ENCODE results near the gene R3HDM2.
A peak's percentile ranks its signal among the peaks of the same experiment; 100 is the strongest.

The R3HDM2 gene

DNA sequence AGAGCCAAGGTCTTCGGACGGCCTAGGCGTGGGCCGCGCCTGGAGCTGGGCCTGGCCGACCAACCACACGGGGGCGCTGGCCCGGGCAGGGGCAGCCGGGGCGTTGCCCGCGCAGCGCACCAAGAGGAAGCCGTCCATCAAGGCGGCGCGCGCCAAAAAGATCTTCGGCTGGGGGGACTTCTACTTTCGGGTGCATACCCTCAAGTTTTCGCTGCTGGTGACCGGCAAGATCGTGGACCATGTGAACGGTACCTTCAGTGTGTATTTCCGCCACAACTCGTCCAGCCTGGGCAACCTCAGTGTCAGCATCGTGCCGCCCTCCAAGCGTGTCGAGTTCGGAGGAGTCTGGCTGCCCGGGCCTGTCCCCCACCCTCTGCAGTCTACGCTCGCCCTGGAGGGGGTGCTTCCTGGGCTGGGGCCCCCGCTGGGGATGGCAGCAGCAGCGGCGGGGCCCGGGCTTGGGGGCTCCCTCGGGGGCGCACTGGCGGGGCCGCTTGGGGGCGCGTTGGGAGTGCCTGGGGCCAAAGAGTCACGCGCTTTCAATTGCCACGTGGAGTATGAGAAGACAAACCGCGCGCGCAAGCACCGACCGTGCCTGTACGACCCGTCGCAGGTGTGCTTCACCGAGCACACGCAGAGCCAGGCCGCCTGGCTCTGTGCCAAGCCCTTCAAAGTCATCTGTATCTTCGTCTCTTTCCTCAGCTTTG is 205.7 kb downstream of the R3HDM2 start:
- DNase-seq: no peak

DNA sequence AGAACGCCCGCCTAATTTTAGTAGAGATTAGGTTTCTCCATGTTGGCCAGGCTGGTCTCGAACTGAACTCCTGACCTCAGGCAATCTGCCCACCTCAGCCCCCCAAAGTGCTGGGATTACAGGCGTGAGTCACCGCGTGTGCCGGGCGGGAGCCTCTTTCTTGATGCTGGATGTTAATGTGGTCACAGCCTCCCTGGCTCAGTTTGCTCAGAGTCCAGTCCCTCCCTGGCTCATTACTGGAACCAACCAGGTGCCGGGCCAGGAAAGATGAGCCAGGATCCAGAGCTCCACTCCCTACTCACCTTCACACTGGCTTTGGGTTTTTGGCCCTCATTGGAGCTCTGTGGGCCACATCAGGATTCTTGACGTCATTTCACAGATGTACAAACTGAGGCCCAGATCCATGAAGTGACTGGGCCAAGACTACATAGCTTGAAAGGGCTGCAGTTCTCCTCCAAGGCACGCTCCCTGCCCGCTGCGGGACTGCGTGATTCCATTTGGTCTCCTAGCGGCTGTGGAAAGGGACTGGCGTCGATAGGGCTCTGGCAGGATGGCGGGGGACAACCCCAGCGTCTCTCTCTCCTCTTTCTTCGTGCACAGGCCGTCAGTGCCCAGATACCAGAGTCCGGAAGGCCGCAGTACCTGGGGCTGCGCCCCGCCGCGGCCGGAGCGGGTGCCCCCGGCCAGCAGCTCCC is 206.4 kb downstream of the R3HDM2 start:
- no peak for DNase-seq

DNA sequence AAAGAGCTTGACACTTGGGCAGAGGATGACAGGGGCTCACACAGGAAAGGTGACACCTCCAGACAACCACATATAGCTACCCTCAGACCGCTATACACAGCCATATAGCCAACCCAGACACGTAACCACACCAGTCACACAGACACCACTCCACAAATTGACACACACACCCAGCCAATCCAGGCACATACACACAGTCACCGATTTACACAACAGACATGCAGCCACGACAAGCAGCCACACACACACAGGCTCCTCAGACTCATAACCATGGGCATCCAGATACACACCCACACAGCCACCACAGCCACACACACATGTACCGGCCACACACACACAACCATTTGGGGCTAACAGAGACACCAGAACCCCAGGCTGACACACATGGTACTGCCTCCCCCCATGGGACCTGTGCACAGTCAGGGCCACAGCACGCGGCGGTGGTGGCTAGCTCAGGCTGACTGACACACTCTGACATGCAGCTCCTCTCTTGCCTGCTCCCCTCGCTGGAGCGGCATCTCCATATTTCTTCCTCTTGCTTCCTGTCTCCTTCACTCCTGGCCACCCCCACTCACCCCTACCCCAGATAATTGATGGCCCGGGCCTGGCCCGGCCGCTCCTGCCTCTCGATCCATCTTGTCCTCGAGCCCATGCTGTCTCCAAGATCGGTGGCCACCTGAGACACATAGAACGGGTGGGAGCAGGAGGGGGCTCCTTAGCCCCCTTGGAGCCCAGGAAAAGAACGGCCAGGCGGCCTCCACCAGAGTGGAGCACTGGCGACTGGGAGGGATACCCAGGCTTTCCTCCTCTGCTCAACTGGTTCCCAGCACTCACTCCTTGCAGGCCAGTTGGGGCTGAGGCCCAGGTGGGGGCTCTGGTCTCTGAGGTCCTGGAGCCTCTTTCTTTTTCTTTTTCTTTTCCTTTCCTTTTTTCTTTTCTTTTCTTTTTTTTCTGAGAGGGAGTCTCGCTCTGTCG is 207.4 kb downstream of the R3HDM2 start:
- no peak for DNase-seq

GRCh38 chr12:57222286-57223190 is 208.3 kb downstream of the R3HDM2 start:
- DNase-seq: no peak

GRCh38 chr12:57221169-57221917 is 209.5 kb downstream of the R3HDM2 start:
- DNase-seq: no peak

DNA sequence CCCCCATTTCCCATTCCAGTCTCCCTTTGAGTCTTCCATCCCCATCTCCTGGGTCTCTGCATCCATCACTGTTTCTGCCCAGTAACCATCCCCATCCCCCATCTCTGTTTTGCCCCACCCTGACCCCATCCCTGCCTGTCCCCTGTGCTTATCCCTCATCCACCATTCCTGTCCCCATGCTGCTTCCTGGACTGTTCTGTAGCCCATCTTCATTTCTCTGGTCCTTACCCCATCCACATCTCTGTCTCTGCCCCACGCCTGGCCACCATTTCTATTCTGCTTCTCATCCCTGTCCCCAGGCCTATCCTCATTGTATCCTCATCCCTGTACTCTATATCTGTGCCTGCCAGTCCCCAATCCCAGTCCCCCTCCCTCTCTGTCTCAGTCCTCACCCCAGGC is 210.1 kb downstream of the R3HDM2 start:
- no peak for DNase-seq

DNA sequence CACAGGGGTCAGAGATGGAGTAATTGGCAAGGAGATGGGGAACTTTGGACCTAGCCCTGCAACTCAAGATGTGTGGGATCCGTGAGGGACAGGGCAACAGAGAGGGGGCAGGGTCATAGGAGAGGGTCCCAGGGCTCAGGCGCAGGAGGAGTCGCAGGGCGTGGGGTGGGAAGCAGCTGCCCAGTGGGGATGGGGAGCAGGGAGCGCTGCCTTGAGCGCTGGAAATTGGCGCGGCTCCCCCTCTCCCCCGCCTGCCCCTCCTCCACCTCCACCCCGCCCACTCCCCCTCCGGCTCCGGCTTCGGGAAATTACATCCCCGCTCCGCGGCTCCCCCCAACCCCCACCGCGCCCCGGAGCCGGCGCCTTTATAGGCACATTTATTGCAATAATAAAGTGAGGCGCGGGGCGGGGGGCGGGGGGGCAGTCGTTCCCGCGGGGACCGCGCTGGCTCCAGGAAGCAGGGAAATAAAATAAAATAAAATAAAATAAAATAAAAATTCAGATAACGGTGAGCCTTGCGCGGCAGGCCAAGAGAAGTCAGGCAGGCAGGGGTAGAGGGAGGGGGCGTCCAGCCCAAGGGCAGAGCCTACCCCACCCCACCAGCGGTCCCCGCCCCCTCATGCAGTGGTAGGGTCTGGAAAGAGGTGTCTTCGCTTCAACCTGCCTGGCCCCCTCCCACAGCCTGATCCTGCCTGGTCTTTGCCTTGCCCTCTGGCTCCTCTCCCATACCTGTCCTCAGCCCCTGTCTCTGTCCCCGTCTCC is 210.7 kb downstream of the R3HDM2 start:
- DNase-seq: no peak

DNA sequence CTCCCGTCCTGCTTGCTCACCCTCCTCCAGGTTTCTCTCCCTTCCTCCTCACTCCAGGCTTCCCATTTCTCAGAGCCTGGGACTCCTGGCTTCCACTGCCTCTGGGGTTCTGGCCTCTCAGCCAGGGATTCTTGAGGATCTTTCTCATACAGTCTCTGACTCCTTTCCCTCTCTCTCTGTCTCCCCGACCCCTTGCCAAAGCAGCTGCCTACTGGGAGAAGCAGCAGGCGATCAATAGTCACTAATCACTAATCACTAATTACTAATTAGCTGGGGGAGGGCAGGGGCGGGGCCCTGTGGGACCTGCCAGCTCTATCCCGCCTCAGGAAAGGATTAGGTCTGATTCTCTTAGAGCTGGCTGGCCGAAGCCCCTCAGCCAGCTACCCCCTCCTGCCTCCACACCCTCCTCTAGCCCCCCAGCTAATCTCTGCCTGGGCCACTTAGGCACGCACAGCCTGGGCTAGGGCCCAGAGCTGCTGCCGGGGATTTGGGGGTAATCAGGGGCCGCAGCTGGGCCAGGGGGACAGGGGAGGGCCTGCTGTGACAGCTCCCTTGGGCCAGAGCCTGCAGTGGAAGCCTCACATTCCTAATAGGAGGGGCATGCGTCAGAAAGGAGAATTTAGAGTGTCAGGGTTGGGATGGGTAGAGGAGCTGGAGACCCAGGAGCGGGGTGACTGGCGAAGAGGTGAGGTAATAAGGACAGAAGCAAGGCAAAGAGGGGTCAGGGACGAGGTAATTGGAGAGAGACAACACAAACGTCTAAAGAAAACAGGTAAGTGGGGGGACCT is 211.4 kb downstream of the R3HDM2 start:
- no peak for DNase-seq

- DNase-seq: no peak
Observed at GRCh38 chr12:57218030-57218853, 212.6 kb downstream of the R3HDM2 start.

DNA sequence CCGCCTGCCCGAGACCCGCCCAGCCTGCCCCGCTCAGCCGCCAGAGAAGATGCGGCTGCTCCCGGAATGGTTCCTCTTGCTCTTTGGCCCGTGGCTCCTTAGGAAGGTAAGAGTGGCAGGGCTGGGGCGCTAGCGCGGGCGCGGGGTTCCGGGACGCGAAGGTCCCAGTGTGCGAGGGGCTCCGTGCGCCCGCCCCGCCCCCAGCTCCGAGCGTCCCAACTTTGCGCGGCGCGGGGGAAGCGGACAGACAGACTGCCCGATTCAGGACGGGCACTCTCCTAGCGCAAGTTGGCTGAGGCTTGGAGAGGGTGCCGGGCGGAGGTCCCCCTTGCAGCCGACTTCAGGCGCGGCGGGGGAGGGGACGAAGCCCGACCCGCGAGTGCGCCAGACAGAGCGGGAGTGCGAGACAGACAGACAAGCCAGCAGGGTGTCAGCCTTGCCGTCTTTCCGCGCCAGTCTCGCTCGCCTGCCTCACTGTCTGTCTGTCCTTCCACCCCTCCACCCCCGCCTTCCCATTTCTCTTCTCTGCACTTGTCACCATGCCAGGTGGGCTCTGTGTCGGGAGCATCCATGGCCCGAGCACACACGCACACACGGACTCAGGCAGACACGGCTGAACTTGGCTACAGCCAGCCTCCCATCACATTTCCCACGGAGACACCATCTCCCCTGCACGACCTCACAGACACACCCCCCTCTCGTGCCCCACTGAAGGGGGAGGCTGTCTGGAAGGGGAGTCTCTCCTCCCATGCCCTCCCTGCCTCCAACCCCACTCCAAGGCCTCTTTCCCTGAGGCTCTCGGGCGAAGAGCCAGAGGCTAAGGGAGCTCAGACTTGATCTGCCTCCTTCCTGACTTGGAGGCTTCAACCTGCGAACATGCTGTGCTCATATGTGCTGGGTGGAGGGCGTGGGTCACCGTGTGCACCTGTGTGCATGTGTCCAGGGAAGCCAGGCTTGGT is 213.6 kb downstream of the R3HDM2 start:
- DNase-seq: no peak

DNA sequence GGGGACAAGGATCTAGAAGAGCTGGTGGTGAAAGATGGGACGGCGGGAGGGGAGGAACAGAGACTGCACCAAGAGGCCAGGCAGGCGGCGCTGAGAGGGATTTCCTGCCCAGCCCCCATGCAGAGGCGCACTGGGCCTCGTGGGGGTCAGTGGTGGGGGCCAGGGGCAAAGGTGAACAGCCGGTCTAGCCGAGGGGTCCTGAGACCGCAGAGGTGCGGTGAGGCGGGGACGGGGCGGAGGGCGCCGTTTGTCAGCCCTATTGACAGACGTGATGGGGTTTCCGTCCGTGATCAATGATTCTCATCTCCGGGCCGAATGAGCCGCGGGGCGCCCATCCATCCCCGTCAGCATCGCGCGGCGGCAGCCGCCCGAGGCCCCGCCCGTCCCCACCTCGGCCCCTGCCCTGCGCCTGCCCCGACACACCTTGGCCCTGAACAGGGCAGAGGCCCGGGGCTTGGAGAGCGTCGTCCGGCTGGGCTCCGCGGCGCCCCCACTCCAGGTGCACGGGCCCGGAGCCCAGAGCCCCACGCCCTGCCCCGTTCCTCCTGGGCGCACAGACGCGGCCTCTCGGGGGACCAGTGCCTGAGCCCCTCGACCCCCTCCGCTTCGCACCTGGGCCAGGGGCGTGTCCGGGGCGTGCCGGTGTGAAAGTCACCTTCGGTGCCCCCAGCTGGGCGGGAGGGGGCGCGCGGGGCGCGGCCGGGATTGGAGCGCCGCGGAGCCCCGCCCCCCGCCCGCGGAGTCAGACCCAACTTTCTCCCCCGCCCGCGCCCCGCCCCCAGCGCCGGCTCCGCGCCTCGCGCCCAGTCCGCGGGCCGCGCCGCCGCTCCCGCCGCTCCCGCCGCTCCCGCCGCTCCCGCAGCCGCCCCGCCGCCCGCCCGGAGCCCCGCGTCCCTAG is 214.6 kb downstream of the R3HDM2 start, which contains the start of gene NXPH4:
Gene NXPH4, plus strand, starts transcription at position 781 of the 898 bp plus-strand sequence. CDS start 176 bp downstream, outside the sequence.
- DNase-seq: no peak

DNA sequence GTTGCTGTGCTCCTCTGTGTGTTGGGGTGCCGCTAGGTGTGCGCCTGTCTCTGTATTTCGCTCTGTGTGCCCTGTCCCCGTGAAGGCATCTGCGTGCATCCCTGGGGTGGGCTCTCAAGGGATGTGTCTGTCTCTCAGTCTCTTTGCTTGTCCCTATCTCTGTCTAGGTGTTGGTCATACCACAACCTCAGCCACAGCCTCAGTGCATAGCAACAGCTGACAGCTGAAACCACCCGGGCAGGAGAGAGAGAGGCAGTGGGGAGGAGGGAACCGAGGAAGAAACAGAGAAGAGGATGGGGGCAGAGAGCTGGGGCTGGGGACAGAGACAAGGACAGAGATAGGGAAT is 215.2 kb downstream of the R3HDM2 start:
- DNase-seq: no peak

GRCh38 chr12:57215065-57215464 is 215.8 kb downstream of the R3HDM2 start:
- DNase-seq: no peak

GRCh38 chr12:57214398-57214781 is 216.5 kb downstream of the R3HDM2 start:
- peak; percentile 52 for DNase-seq

DNA sequence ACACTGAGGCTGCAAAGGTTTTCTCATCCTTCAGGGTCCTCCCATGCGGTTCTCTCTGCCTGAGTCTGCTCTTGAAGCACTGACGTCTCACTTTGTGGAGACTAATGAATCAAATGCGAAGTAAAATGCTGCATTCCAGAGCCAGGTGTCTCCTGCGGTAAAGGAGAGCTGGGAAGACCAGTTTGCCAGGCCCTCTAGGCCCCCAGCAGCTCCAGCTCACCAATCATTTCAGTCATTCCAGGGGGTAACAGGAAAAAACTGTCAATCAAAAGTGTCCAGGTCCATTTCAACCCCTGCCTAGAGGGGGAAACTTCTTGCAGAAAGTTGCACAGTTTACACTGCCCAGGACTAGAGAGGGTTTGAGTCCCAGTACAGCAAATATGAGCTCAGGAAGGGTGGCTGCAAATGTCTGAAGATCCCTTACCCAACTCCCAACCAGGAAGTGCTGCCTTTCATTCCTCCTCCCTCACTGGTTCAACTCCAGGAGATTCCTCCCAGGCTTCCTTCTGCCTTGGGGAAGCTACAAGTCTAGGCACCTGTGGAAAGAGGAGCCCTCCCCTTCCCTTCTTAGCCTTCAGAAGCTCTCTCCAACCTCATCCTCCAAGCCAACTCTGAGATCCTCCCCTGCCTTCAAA is 217.0 kb downstream of the R3HDM2 start:
- DNase-seq: no peak

DNA sequence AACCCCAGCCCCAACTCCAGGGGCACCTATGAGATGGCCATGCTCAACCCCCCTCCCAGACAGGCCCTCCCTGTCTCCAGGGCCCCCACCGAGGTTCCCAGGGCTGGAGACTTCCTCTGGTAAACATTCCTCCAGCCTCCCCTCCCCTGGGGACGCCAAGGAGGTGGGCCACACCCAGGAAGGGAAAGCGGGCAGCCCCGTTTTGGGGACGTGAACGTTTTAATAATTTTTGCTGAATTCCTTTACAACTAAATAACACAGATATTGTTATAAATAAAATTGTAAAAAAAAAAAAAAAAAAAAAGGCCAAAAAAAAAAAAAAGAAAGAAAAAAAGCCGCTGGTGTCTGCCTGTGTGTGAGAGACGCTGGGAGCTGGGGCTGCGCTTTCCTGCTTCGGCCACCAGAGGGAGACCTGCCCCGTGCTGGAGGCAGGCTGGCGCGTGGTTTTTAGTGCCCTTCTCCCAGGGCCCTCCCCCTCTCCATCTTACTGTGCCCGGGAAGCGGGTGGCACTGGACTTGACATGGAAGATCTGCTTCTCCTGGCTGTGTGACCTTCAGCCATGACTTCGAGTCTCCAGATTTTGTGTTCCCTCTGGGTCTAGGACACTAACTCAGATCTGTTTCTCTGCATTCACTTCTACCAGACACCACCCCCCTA is 217.7 kb downstream of the R3HDM2 start:
- DNase-seq: peak; percentile 70

Data from GDM1 (cell line).